Thyroid gland (tissue), 4 donors: Measurements from ENCODE around the gene GFRA1.

Experiments
- CTCF ChIP-seq, 6 experiments: fragments of 200-600 bp in 3 of 6; fragments of 450-650 bp in 3 of 6; sonication (generic) in 3 of 6; IDR thresholded peaks; one replicate each; pipeline ENCODE4 v1.5.1; 2016 to 2019; ENCODE audit warnings: antibody characterized with exemption in 6 of 6, mild to moderate bottlenecking in 2 of 6, inconsistent platforms in 1 of 6, moderate library complexity in 1 of 6
- POLR2A ChIP-seq, 2 donors: fragments of 450-650 bp; IDR thresholded peaks; one replicate each; pipeline ENCODE4 v1.6.1; 2017; ENCODE audit warnings: antibody characterized with exemption in 2 of 2, mild to moderate bottlenecking in 2 of 2, moderate library complexity in 1 of 2

DNA sequence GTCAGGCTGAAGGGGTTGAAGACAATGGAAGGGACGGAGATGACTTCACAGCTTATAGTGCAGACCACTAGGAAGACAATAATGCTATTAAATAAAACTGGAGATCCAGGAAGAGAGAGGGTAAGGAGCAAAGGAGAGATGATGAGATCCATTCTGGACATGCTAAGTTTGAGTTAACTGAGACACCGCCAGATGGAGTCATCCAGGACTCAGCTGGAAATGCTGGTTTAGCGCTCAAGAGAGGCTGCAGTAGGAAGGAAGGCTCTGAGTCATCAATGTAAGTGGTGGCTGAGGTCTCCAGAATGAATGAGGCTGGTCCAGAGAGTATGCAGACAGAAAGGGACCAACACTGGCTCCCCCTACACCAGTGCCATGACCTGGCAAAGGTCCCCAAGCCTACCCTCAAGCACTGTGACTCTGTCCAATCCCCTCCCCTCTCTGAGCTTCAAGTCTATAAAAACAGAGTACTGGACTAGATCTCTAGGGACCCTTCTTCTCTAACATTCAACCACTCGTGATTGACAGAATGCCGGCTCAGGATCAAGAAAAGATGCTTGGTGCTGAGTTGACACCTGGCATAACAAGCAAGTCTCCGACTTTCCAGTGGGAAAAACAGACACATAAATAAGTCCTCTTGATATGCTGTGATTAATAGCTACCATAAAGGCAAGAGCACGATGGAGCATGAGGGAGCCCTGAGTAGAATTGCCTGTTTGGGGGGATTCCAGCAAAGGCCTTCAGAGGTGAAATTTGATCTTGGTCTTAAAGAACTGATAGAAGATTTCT is 8.9 kb downstream of the GFRA1 start:
- TF ChIP-seq CTCF (IDR thresholded peaks at IDR 0.05) = no peak
- no peak for TF ChIP-seq POLR2A (IDR thresholded peaks at IDR 0.05)
